Left lung (tissue), 10 donors: ENCODE results near the gene SVIL. TPM values are rescaled to one million over a fixed set of nuclear protein-coding genes. Genes with fewer than 3 reads are reported as not detected.
A peak's percentile ranks its signal among the peaks of the same experiment; 100 is the strongest.
"Not testable (repeated sequence)": the region's sequence is repeated elsewhere in the genome, so short reads cannot be mapped to it uniquely, and the experiment has no call there.

ENCODE experiments used
- ATAC-seq: fragments of 200-7000 bp; cut with Tn5 transposase; one replicate; pipeline ENCODE4 v1.9.1; 2020; ENCODE audit warnings: moderate library complexity
- DNase-seq, 4 donors: peaks; one replicate each; pipeline ENCODE4 v3.0.0-alpha.2; 2013 to 2020
- H3K27ac ChIP-seq, 2 donors: fragments of 200-600 bp; sonication (generic) in 1 of 2; one replicate each; pipeline versions ENCODE4 v1.5.0 to v1.8.0; 2020 to 2021
- H3K27me3 ChIP-seq, 2 donors: fragments of 200-600 bp; sonication (generic) in 1 of 2; one replicate each; pipeline versions ENCODE4 v1.5.0 to v1.8.0; 2020 to 2021
- H3K36me3 ChIP-seq, 2 donors: fragments of 200-600 bp; sonication (generic) in 1 of 2; one replicate each; pipeline versions ENCODE4 v1.5.0 to v1.8.0; 2020 to 2021
- H3K4me1 ChIP-seq, 2 donors: fragments of 200-600 bp; one replicate each; pipeline ENCODE4 v1.8.0; 2021
- H3K4me3 ChIP-seq, 2 donors: fragments of 200-600 bp; sonication (generic) in 1 of 2; one replicate each; pipeline versions ENCODE4 v1.5.0 to v1.8.0; 2020 to 2021; ENCODE audit warnings: mild to moderate bottlenecking in 1 of 2
- H3K9me3 ChIP-seq, 2 donors: fragments of 200-600 bp; sonication (generic) in 1 of 2; one replicate each; pipeline versions ENCODE4 v1.5.0 to v1.8.0; 2020 to 2021
- CTCF ChIP-seq, 2 donors: fragments of 200-600 bp; sonication (generic) in 1 of 2; IDR thresholded peaks; one replicate each; pipeline versions ENCODE4 v1.5.0 to v1.8.0; 2021; ENCODE audit warnings: antibody characterized with exemption in 2 of 2
- intact Hi-C, 2 donors: fragments of 100-400 bp; cut with DNase I; formaldehyde crosslinking; loops; one replicate each; pipeline versions ENCODE4 v1.11.2 to v1.14.2; 2022
- polyA plus RNA-seq, 6 donors: library from polyadenylated mRNA; unstranded; fragments of 120-200 nt; gene quantifications; one replicate each; pipeline ENCODE4 v1.2.1, GENCODE V29; 2013; ENCODE audit not compliant: insufficient read length in 6 of 6
- total RNA-seq, 2 donors: library from RNA; stranded (reverse); fragmentation: NEBNext Ultra II Directional; extraction: Animal tissue kit (Norgen Biotek cat#: 25700); gene quantifications; one replicate each; pipeline ENCODE4 v1.2.1, GENCODE V29; 2021
- donor health status: DM: no; HTN: yes; CAD: no.
- donor health status: DM: no; HTN: no; CAD: no.

The SVIL gene
- total and polyA plus RNA-seq, 8 donors: 49.3 to 103 (median 54.9) TPM

DNA sequence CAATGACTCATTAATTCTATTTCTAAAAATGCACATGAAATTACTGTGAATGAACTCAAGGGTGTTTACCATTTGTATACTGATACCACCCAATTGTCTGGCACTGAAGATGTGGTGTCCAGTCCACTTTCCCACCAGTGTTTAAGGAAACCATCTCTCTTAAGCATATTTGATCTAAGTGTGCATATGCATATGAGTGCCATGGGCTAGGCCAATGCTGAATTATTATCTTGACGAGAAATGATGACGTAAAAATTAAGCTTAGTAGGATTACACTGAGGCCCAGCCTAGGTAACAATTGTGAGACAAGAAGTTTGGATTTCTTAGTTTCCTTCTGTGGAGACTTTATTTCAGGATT lies 59.7 kb downstream of the SVIL start:
- no peak for ATAC-seq

GRCh38 chr10:29574212-29575097 lies 60.3 kb downstream of the SVIL start:
- H3K4me1 ChIP-seq, DNase-seq, H3K36me3 ChIP-seq, H3K27ac ChIP-seq, H3K4me3 ChIP-seq, H3K9me3 ChIP-seq, intact Hi-C loops, H3K27me3 ChIP-seq: not testable (repeated sequence)
- peak; percentile 26 for ATAC-seq

More for the DNA sequence above, 59.7 kb downstream of the SVIL start:
- no peaks in the 10 kb centered on the region for H3K4me1 ChIP-seq
- H3K4me3 ChIP-seq: no peak overlapping the region
- H3K27ac ChIP-seq: no peak overlapping the region
- intact Hi-C loops: no loop called here
- no peak for TF ChIP-seq CTCF (IDR thresholded peaks at IDR 0.05)
- H3K9me3 ChIP-seq: no peaks in the 10 kb centered on the region
- no peaks in the 10 kb centered on the region for H3K27me3 ChIP-seq
- no peak for DNase-seq
- H3K36me3 ChIP-seq: peaks cover 0 to 3% of the 10 kb centered on the region in 2 donors

DNA sequence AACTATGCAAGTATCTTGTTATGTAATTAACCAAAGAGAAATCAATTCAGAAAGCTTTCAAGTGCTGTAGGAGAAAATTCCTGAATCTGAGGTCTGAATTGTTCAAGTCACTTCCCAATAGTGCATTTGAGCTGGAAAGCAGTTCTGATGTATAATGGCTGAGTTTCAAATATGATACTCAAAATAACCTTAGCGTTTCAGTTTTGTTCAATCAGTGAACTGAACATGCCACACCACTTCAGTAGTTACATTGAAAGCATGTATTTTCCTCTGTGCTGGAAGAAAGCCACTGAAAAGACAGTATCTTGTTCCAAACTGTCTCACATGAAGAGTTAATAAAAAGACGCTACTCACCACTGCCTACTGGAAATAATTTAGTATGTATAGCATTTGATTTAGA lies 64.5 kb downstream of the SVIL start:
- H3K9me3 ChIP-seq, DNase-seq, H3K4me3 ChIP-seq, H3K36me3 ChIP-seq, H3K27me3 ChIP-seq, H3K27ac ChIP-seq, H3K4me1 ChIP-seq, ATAC-seq, intact Hi-C loops: not testable (repeated sequence)

DNA sequence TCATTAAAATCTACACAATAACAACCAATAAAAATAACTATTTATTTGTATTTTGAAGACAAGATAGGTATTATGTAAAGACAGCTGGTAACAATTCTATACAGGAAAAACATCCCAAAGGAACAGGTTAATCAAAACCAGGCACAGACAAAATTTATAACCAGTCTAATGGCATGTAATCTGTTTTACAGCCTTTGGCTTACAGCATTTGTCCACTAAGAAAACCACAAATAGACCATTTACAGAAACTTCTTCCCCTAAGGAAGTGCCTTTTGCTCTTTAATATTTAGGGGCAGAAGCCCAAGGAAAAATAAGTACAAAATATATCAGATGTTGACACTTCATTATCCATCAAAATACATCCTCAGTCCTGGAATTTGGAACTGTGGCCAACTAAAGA lies 65.0 kb downstream of the SVIL start:
- H3K36me3 ChIP-seq: peaks cover 0 to 8% of the 10 kb centered on the region in 2 donors
- H3K4me1 ChIP-seq: peaks cover 4 to 6% of the 10 kb centered on the region in 2 donors
- no peak for DNase-seq
- no peak for ATAC-seq
- H3K4me3 ChIP-seq: no peak overlapping the region
- no peaks in the 10 kb centered on the region for H3K27me3 ChIP-seq
- no peaks in the 10 kb centered on the region for H3K9me3 ChIP-seq
- intact Hi-C loops: no loop called here
- TF ChIP-seq CTCF (IDR thresholded peaks at IDR 0.05): no peak
- H3K27ac ChIP-seq: no peak overlapping the region

GRCh38 chr10:29567003-29567402 lies 67.8 kb downstream of the SVIL start:
- ATAC-seq: no peak
- no peak for DNase-seq
- intact Hi-C loops: no loop called here
- H3K4me1 ChIP-seq: peaks cover 4 to 6% of the 10 kb centered on the region in 2 donors
- H3K36me3 ChIP-seq: peaks cover 0 to 19% of the 10 kb centered on the region in 2 donors
- no peak for TF ChIP-seq CTCF (IDR thresholded peaks at IDR 0.05)
- H3K27me3 ChIP-seq: no peaks in the 10 kb centered on the region
- H3K9me3 ChIP-seq: no peaks in the 10 kb centered on the region
- no peak overlapping the region for H3K4me3 ChIP-seq
- no peak overlapping the region for H3K27ac ChIP-seq

DNA sequence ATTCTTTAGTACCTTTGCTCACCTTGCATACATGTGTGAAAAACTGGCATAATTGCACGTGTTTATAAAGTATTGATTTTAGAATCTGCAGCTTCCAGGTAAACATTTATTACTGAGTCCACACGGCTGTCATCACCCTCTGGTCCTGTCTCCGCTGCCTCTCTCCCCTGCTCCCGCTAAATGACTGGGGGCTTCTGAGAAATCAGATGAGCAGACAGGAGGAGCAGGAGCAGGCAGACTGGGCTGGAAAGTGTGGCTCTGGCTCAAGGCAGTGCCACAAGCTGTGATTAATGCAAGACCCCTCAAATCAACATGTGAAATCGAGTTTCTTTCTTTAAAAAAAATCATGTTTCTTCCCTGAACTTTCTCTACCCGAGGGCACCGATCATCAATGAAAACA lies 68.6 kb downstream of the SVIL start:
- H3K9me3 ChIP-seq, ATAC-seq, H3K4me3 ChIP-seq, H3K27me3 ChIP-seq, intact Hi-C loops, H3K4me1 ChIP-seq, H3K27ac ChIP-seq, DNase-seq: not testable (repeated sequence)
- H3K36me3 ChIP-seq: peaks cover 0 to 27% of the 10 kb centered on the region in 2 donors
